GM12878 (cell line): ENCODE data around the gene LRRC74B. TPM values are rescaled to one million over a fixed set of nuclear protein-coding genes. Genes with fewer than 3 reads are reported as not detected.

Source experiments
- DPF2 ChIP-seq: fragments of 450-650 bp; IDR thresholded peaks from 2 replicates; pipeline ENCODE4 v1.6.1; 2017; ENCODE audit warnings: mild to moderate bottlenecking
- ELK1 ChIP-seq: IDR thresholded peaks from 2 replicates; pipeline ENCODE4 v1.6.1; 2012; ENCODE audit warnings: low read depth, low read length, improper control_type of control experiment
- IRF4 ChIP-seq: IDR thresholded peaks from 2 replicates; pipeline ENCODE4 v1.6.1; 2011; ENCODE audit warnings: low read depth, low read length
- MEF2A ChIP-seq: IDR thresholded peaks from 2 replicates; pipeline ENCODE4 v1.6.1; 2011; ENCODE audit warnings: low read depth, mild to moderate bottlenecking, low read length, moderate library complexity; ENCODE audit not compliant: insufficient read depth
- ZNF592 ChIP-seq: fragments of 450-650 bp; IDR thresholded peaks from 2 replicates; pipeline ENCODE4 v1.6.1; 2017; ENCODE audit warnings: mild to moderate bottlenecking, moderate library complexity
- polyA plus RNA-seq, 11 experiments: library from polyadenylated mRNA; depleted of rRNA in 4 of 11; unstranded in 6 of 11; stranded (reverse) in 5 of 11; fragments of >200 nt; fragmentation: Nextera tagmentation in 4 of 11; fragmentation: Illumina TruSeq in 1 of 11; extraction: Ambion mirVana in 4 of 11; extraction: Trizol in 1 of 11; gene quantifications; 1 replicate in 1 of 11; 2 replicates in 10 of 11; pipeline versions ENCODE4 v1.2.1 to v1.2.3, GENCODE V29; 2011 to 2016; ENCODE audit warnings: inconsistent platforms in 2 of 11, missing spikeins in 2 of 11, low read depth in 1 of 11
- total RNA-seq, 4 experiments: library from RNA; depleted of rRNA in 3 of 4; stranded (reverse); fragments of >200 nt in 3 of 4; fragmentation: Illumina TruSeq in 1 of 4; extraction: Trizol in 1 of 4; gene quantifications; 2 replicates each; pipeline versions ENCODE4 v1.2.1 to v1.2.3, GENCODE V29; 2013 to 2021

Gene LRRC74B
- total and polyA plus RNA-seq, 10 of the 15 experiments (the other 5 are each of a cell fraction or from before 2014, with no cell fraction given): not detected

- TF ChIP-seq ZNF592 (no peak), MEF2A (no peak), IRF4 (no peak), ELK1 (no peak), DPF2 (no peak)
- TF ChIP-seq, all 136 proteins: peak for 0
Observed at GRCh38 chr22:21025763-21026755, 19.7 kb upstream of the LRRC74B start (continued).
